ENCODE results near the gene HEMGN. TPM values are rescaled to one million over a fixed set of nuclear protein-coding genes. Genes with fewer than 3 reads are reported as not detected.

The HEMGN gene
- total RNA-seq, 4 donors from 2014 or later, result not detected

DNA sequence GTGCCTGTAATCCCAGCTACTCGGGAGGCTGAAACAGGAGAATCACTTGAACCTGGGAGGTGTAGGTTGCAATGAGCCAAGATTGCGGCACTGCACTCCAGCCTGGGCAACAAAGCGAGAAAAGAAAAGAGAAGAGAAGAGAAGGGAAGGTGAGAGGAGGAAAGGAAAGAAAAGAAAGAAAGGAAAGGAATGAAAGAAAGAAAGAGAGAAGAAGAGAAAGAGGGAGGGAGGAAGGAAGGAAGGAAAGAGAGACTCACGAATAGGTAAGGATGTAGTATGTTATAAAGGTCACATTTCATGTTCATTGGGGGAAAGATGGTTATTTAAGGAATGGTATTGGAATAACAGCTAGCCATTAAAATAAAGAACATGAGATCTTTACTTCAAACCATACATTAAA lies 34.8 kb upstream of the HEMGN start:
- no peak for TF ChIP-seq EP300 (IDR thresholded peaks at IDR 0.05)
- Histone ChIP-seq H3K27me3 (peaks cover 0 to 8% of the 10 kb centered on the region in 2 donors), H3K36me3 (no peaks in the 10 kb centered on the region), H3K9me3 (peaks cover 0 to 2% (median 0%) of the 10 kb centered on the region in 4 donors), H3K4me3 (no peak overlapping the region), H3K27ac (no peak overlapping the region), H3K4me1 (no peaks in the 10 kb centered on the region)
- WGBS, 2 donors, result 84 to 86% methylated on average over 4 of the region's 4 CpGs
- DNase-seq (ENCODE audit: low spot score in 2 of 2), result no peak

DNA sequence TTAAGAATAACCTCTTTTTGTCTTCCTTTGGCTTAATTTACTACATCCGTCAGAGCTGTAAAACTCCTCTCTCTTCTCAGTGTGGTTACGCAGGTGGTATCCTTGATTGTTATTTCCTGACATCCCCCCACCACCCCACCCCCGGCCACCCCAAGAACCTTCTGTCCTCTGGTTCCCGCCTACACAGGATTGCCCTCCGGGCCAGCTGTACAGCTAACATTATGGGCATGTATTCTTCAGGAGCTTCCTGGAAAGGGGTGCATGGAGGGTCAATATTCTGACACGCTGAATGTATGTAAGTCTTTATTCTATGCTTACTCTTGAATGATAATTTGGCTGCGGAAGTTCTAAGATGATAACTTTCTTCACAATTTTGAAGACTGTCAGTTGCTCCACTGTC lies 32.2 kb upstream of the HEMGN start:
- WGBS, 2 donors, result 39 to 44% methylated on average over 7 of the region's 7 CpGs
- TF ChIP-seq EP300 (IDR thresholded peaks at IDR 0.05) (no peak), POLR2A (IDR thresholded peaks at IDR 0.05) (no peak)
- TF ChIP-seq, protein P1, sequence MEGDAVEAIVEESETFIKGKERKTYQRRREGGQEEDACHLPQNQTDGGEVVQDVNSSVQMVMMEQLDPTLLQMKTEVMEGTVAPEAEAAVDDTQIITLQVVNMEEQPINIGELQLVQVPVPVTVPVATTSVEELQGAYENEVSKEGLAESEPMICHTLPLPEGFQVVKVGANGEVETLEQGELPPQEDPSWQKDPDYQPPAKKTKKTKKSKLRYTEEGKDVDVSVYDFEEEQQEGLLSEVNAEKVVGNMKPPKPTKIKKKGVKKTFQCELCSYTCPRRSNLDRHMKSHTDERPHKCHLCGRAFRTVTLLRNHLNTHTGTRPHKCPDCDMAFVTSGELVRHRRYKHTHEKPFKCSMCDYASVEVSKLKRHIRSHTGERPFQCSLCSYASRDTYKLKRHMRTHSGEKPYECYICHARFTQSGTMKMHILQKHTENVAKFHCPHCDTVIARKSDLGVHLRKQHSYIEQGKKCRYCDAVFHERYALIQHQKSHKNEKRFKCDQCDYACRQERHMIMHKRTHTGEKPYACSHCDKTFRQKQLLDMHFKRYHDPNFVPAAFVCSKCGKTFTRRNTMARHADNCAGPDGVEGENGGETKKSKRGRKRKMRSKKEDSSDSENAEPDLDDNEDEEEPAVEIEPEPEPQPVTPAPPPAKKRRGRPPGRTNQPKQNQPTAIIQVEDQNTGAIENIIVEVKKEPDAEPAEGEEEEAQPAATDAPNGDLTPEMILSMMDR (IDR thresholded peaks at IDR 0.05), result no peak
- H3K9me3 ChIP-seq, result peaks cover 0 to 2% (median 0%) of the 10 kb centered on the region in 4 donors
- no peaks in the 10 kb centered on the region for H3K4me1 ChIP-seq
- no peak overlapping the region for H3K27ac ChIP-seq
- peaks cover 0 to 18% of the 10 kb centered on the region in 2 donors for H3K27me3 ChIP-seq
- no peak overlapping the region for H3K4me3 ChIP-seq
- DNase-seq (ENCODE audit: low spot score in 2 of 2), result no peak
- H3K36me3 ChIP-seq, result no peaks in the 10 kb centered on the region

DNA sequence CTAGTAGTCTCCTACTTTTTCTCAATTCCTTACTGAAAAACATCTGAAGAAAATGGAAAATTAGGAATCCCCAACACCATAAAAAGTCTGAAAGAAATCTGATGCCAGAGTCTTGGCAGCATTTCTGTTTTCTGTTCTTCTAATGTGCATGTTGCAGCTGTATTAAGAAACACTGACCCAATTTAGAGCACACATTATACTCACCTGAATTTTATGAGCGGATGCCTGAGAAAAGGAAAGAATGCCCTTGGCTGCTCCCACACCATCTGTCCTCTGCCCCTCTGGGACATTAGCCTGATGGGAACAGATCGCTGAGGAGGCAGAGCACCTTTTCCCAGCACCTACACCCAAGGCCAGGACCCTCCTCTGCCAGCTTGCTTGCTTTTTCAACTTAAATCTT lies 31.0 kb upstream of the HEMGN start:
- no peaks in the 10 kb centered on the region for H3K36me3 ChIP-seq
- no peak for DNase-seq (ENCODE audit: low spot score in 2 of 2)
- H3K9me3 ChIP-seq, result no peaks in the 10 kb centered on the region
- H3K4me1 ChIP-seq, result no peaks in the 10 kb centered on the region
- no peak overlapping the region for H3K4me3 ChIP-seq
- 64 to 82% methylated on average over 2 of the region's 2 CpGs for whole genome bisulfite sequencing, 2 donors
- no peak overlapping the region for H3K27ac ChIP-seq
- TF ChIP-seq POLR2A (IDR thresholded peaks at IDR 0.05), result no peak
- TF ChIP-seq EP300 (IDR thresholded peaks at IDR 0.05), result no peak
- TF ChIP-seq, protein P1 (IDR thresholded peaks at IDR 0.05), result no peak
- H3K27me3 ChIP-seq, result peaks cover 0 to 18% of the 10 kb centered on the region in 2 donors

GRCh38 chr9:97966493-97966892 lies 28.5 kb upstream of the HEMGN start:
- WGBS, 2 donors, result 13 to 26% methylated on average over 1 of the region's 1 CpG
- DNase-seq (ENCODE audit: low spot score in 2 of 2), result no peak
- no peaks in the 10 kb centered on the region for H3K4me1 ChIP-seq
- no peak overlapping the region for H3K4me3 ChIP-seq
- TF ChIP-seq EP300 (IDR thresholded peaks at IDR 0.05) (no peak), POLR2A (IDR thresholded peaks at IDR 0.05) (no peak)
- TF ChIP-seq, protein P1 (IDR thresholded peaks at IDR 0.05), result no peak
- H3K36me3 ChIP-seq, result no peaks in the 10 kb centered on the region
- no peak overlapping the region for H3K27ac ChIP-seq
- H3K27me3 ChIP-seq, result peaks cover 0 to 18% of the 10 kb centered on the region in 2 donors
- no peaks in the 10 kb centered on the region for H3K9me3 ChIP-seq

- no peak overlapping the region for H3K27ac ChIP-seq
- TF ChIP-seq POLR2A (IDR thresholded peaks at IDR 0.05) (no peak), EP300 (IDR thresholded peaks at IDR 0.05) (no peak)
- TF ChIP-seq, protein P1 (IDR thresholded peaks at IDR 0.05), result no peak
- H3K9me3 ChIP-seq, result no peaks in the 10 kb centered on the region
- H3K27me3 ChIP-seq, result peaks cover 0 to 10% of the 10 kb centered on the region in 2 donors
- no peak overlapping the region for H3K4me3 ChIP-seq
- H3K4me1 ChIP-seq, result no peaks in the 10 kb centered on the region
- no peaks in the 10 kb centered on the region for H3K36me3 ChIP-seq
- no peak for DNase-seq (ENCODE audit: low spot score in 2 of 2)
Observed at GRCh38 chr9:97964901-97965300, 26.9 kb upstream of the HEMGN start.

- Histone ChIP-seq H3K9me3 (no peaks in the 10 kb centered on the region), H3K4me1 (peaks cover 0 to 4% (median 0%) of the 10 kb centered on the region in 4 donors), H3K27me3 (peaks cover 0 to 10% of the 10 kb centered on the region in 2 donors), H3K36me3 (no peaks in the 10 kb centered on the region), H3K27ac (no peak overlapping the region), H3K4me3 (no peak overlapping the region)
- TF ChIP-seq, protein P1 (IDR thresholded peaks at IDR 0.05), result no peak
- TF ChIP-seq EP300 (IDR thresholded peaks at IDR 0.05), result no peak
- TF ChIP-seq POLR2A (IDR thresholded peaks at IDR 0.05), result no peak
- WGBS, 2 donors, result 70 to 81% methylated on average over 2 of the region's 2 CpGs
- DNase-seq (ENCODE audit: low spot score in 2 of 2), result no peak
Observed at GRCh38 chr9:97963232-97963631, 25.3 kb upstream of the HEMGN start.

All from tibial nerve (tissue), 4 donors.